Stimulated activated CD4-positive, alpha-beta T cell treated with anti-CD3 and anti-CD28 coated beads, Interleukin-4, amount 100 ng/mL, for 48 hours (primary cell): ENCODE results near the gene SERPINI1.

Source experiments
- DNase-seq, 2 donors: peaks; one replicate each; pipeline ENCODE4 v3.0.0-alpha.2; 2020; ENCODE audit warnings: low read depth in 2 of 2

Gene SERPINI1

DNA sequence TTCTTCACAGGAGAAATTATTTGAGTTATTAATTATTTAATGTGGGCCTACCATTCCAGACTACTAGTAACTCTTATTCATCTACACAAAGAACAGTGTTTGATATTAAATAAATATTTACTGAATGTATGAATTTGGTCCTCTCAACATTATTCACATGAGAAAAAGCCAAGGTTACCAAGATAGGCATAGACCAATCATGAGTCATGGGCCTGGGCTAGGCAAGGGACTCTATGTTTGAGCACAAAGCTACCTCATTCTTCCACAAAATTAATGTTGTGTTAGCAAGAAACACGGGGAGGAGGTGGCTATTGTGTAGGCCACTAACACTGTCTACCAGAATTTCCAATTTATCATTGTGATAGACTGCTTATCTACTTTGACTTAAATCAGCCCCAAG, 115.7 kb downstream of the SERPINI1 start:
- no peak for DNase-seq

DNA sequence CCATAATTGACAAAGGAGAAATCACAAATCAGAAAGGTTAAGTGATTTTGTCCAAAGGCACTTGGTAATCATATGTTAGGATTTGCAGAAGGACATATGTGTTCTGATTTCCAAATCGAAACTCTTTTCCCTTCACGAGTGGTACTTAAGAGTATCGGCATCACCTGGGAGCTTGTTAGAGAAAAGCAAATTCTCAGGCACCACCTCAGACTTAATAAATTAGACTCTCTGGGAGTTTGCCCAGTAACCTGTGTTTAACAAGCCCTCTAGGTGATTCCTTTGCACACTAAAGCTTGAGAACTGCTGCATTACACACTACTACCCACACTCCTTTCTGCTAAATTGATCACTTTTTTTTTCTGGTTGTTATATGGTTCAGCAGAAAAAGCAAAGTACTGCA, 116.2 kb downstream of the SERPINI1 start:
- DNase-seq: no peak

- DNase-seq: no peak
Observed at GRCh38 chr3:167852216-167852615, 116.7 kb downstream of the SERPINI1 start.

GRCh38 chr3:167854063-167854462, 118.5 kb downstream of the SERPINI1 start:
- no peak for DNase-seq

GRCh38 chr3:167854846-167855245, 119.3 kb downstream of the SERPINI1 start:
- no peak for DNase-seq

- no peak for DNase-seq
Observed at GRCh38 chr3:167855306-167855705, 119.8 kb downstream of the SERPINI1 start.

- DNase-seq: no peak
Observed at GRCh38 chr3:167858865-167859264, 123.3 kb downstream of the SERPINI1 start.

GRCh38 chr3:167859610-167860009, 124.1 kb downstream of the SERPINI1 start:
- no peak for DNase-seq

- no peak for DNase-seq
Observed at GRCh38 chr3:167861649-167862048, 126.1 kb downstream of the SERPINI1 start.

GRCh38 chr3:167862104-167862730, 126.7 kb downstream of the SERPINI1 start:
- DNase-seq: no peak

DNA sequence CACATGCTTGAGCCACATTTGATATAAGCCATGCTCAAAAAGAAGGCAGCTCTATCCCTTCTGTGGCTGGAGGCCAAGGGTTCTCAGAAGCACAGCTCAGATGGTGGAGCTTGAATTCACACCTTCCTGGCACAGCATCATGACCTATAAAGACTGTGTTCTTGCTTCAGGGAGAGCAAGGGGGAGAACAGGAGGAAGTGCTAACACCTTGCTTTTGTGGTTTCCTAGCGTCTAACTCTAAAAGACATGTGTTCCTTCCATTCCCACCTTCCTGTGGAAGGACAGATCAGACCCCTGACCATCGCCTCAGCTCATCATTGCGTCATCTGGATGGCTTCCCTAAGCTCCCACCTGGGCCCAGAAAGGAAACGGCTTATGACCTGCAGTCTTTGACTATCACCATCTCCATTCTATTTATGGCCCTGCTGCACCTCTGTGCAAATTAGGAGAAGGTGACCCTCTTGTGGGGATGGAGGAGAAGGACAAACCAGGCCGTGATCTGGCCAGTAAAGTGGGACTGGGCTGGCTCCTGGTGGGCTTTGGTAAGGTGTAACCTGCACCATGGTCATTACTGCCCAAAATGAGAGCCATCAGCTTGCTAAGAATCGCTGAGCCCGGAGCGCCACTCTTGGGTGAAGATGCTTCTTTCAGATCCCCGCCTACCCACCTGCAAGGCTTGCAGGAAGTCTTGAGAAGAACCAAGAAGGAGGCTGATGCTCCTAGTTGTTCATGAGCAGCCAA, 128.5 kb downstream of the SERPINI1 start:
- DNase-seq: no peak

DNA sequence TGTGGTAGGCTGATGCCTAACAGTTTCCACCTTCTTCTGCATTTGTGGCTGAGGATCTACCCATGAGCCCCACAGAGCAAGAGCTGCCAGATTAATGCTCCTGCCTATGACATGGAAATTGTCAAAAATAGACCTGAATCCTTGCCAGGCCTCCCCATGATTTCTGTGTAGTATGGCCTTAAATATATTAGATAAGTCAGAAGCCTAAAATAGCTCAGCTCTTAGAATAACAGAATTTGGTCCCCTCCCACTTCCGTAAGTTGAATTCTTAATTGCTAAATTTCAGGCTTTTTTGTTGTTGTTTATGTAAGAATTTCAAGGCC, 129.0 kb downstream of the SERPINI1 start:
- no peak for DNase-seq

DNA sequence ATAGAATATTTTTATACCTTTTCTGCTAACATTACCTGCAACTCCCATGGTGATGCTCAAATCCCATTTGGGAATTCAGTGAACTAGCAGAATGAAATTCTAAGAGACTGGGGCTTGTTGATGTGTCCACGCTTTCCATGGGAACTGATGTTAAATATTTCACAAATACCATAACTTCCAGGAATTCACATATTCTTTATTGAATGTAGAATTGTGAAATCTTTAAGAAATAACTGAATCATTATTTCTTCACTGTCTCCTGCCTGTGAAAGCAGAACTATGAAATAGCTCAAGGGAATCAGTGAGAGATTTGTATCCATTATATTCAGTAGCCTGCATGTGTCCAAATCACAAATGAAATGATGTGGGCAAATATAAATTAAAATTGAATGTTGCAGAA, 130.8 kb downstream of the SERPINI1 start:
- DNase-seq: no peak

DNA sequence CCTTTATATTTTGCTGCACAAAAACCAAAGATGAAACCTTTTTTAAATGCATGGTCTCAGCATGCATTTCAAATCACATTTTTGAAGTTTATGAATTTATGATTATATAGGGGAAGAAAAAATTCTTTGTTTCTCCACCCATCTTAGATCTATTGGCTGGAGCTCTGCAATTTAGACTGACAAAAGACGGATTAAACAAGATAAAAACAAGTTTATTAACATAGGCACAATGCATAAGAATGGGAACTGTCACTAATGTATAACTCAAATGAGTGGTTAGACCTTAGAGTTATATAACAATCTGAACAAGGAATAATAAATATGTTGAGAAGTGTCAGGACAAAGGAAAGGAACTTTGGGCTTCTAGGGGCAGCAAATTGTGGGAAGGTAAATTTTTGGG, 132.5 kb downstream of the SERPINI1 start:
- no peak for DNase-seq

DNA sequence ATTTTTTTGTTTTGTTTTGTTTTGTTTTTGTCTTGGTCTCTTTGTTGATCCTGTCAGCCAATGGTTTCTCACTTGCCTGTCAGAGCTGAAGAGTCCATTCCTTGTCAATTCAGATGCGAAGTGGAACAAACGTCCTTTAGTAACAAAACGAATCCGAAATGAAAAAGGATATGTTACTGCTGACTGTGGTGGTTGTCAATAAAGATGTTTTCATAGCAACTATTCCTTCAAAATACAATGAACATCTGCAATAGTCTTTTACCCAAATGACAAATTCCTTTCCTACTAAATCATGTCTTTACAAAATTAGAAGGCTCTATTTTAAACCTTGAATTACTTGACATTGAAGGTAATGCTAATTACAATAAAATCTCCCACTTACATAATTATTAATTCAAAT, 134.7 kb downstream of the SERPINI1 start:
- DNase-seq: no peak

DNA sequence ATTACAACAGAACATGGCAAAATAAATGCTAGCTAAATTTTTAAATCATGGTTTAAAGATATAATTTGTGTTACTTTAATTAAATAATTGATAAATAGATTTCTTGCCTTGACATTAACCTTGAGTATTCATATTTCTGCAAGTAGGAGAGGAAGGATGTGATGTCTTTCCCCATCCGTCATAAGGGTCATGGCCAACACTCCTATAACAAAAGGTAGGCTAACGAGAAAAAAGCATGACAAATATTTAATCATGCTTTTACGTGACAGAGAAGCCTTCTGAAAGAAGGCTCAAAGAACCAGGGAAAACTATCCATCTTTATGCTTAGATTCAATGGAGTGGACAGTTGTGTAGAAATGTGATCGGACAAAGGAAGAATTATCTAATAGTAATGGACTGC, 135.2 kb downstream of the SERPINI1 start:
- DNase-seq: no peak

GRCh38 chr3:167872032-167872431, 136.5 kb downstream of the SERPINI1 start:
- no peak for DNase-seq

DNA sequence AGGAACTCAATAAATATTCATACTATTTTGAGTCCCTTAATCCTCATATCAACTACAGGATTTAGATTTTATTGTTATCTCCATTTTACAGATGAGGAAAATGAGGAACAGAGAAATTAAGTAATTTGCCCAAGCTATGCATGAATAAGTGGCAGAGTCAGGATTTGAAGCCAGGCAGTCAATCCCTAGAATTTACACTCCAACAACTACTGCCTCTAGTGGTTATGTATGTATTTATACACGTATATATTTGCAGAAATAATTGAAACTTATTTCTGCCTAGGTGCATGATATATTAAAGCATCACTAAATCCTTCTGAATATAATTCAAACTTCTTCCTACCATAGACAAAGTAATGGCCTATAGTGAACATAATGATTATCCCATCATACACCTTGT, 137.4 kb downstream of the SERPINI1 start:
- no peak for DNase-seq

GRCh38 chr3:167874671-167875372, 139.3 kb downstream of the SERPINI1 start:
- DNase-seq: no peak
